ENCODE results near the gene BOC. TPM values are rescaled to one million over a fixed set of nuclear protein-coding genes. Genes with fewer than 3 reads are reported as not detected.

Gene BOC
- polyA plus RNA-seq, 1 experiment = 17.7 TPM

DNA sequence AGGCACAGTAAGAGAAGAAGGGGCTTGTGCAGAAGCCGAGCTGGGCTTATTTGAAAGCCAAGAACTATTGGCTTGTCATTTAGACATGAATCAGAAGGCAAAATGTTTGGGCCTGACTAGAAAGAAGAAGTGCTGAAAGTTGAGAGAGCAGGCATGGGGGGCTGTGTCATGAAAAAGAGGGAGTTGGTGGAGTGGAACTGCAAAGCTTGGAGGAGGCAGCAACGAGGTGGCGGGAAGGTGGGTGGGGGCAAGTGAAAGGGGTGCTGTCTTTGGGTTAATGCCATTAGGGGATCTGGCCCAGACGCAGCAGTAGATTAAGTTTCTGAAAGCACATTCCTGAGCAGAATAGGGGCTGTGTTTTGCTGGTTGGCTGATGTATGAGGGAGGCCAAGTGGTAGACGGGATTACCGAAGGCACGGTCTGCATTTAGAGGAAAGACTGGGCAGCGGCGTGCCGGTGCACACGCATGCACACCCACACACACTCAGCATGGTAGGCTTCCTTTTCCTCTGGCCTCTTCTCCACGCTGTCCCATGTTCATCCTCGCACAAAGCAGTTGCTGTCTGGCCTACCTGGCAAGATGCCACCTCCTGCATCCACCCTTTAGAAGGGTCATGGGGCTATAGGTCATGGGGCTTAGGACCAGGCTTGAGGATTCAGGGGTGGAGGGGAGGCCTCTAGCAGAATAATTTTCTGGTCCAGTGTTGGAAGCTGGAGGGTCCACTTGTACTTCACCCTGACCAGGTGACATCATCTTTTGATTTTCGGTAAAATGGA, 43.0 kb downstream of the BOC start:
- no peak overlapping the region for H3K4me3 ChIP-seq (ENCODE audit: low read depth, low read length)
- no peaks in the 10 kb centered on the region for H3K27me3 ChIP-seq (ENCODE audit: control insufficient read depth, insufficient read depth, low read length)
- ChIA-PET POLR2A (no interaction called here), CTCF (interaction anchor here (3.0 kb wide), 1 partner anchor 34 kb away, joined by 11 read pairs; no protein-coding TSS in a partner anchor)
- no peak for TF ChIP-seq CTCF (IDR thresholded peaks at IDR 0.05; ENCODE audit: insufficient read depth, low read depth, low read length)
- peaks cover 8% of the 10 kb centered on the region; the same call in 1 of the 2 replicates for H3K36me3 ChIP-seq (ENCODE audit: control insufficient read depth, insufficient read depth, low read length)
- DNase-seq (ENCODE audit: low read depth) = no peak

- CTCF ChIA-PET = interaction anchor here (0.6 to 3.0 kb wide), 4 partner anchors 20 to 33 kb away, joined by 3 to 11 read pairs (median 4); no protein-coding TSS in a partner anchor
Measured at GRCh38 chr3:113255100-113255853, 43.9 kb downstream of the BOC start.

GRCh38 chr3:113255854-113256615, 44.7 kb downstream of the BOC start:
- POLR2A ChIA-PET = no interaction called here
- no peak overlapping the region for H3K4me3 ChIP-seq (ENCODE audit: low read depth, low read length)
- H3K27me3 ChIP-seq (ENCODE audit: control insufficient read depth, insufficient read depth, low read length) = no peaks in the 10 kb centered on the region
- CTCF ChIA-PET = interaction anchor here (0.8 to 3.0 kb wide), 3 partner anchors 21 to 32 kb away, joined by 3 to 11 read pairs (median 3); no protein-coding TSS in a partner anchor
- no peak for TF ChIP-seq CTCF (IDR thresholded peaks at IDR 0.05; ENCODE audit: insufficient read depth, low read depth, low read length)
- peaks cover 3% of the 10 kb centered on the region; the same call in 1 of the 2 replicates for H3K36me3 ChIP-seq (ENCODE audit: control insufficient read depth, insufficient read depth, low read length)
- DNase-seq (ENCODE audit: low read depth) = no peak

More at GRCh38 chr3:113255100-113255853, 43.9 kb downstream of the BOC start:
- no peak for DNase-seq (ENCODE audit: low read depth)
- POLR2A ChIA-PET = no interaction called here
- no peaks in the 10 kb centered on the region for H3K27me3 ChIP-seq (ENCODE audit: control insufficient read depth, insufficient read depth, low read length)
- no peak for TF ChIP-seq CTCF (IDR thresholded peaks at IDR 0.05; ENCODE audit: insufficient read depth, low read depth, low read length)
- no peak overlapping the region for H3K4me3 ChIP-seq (ENCODE audit: low read depth, low read length)
- peaks cover 8% of the 10 kb centered on the region; the same call in 1 of the 2 replicates for H3K36me3 ChIP-seq (ENCODE audit: control insufficient read depth, insufficient read depth, low read length)

- Histone ChIP-seq H3K4me3 (ENCODE audit: low read depth, low read length) (no peak overlapping the region), H3K27me3 (ENCODE audit: control insufficient read depth, insufficient read depth, low read length) (no peaks in the 10 kb centered on the region), H3K36me3 (ENCODE audit: control insufficient read depth, insufficient read depth, low read length) (no peaks in the 10 kb centered on the region; the same call in 1 of the 2 replicates)
- no peak for DNase-seq (ENCODE audit: low read depth)
- CTCF ChIA-PET = interaction anchor here (0.6 to 2.7 kb wide), 6 partner anchors 10 to 123 kb away, joined by 3 to 11 read pairs (median 3); no protein-coding TSS in a partner anchor
- no peak for TF ChIP-seq CTCF (IDR thresholded peaks at IDR 0.05; ENCODE audit: insufficient read depth, low read depth, low read length)
- POLR2A ChIA-PET = no interaction called here
Measured at GRCh38 chr3:113258361-113258760, 47.0 kb downstream of the BOC start.
